ENCODE results near the gene FTSJ3. TPM values are rescaled to one million over a fixed set of nuclear protein-coding genes. Genes with fewer than 3 reads are reported as not detected.

The FTSJ3 gene
- total and polyA plus RNA-seq, 10 of the 15 experiments (the other 5 are each of a cell fraction or from before 2014, with no cell fraction given) = 17.2 to 79.2 (median 50.4) TPM

DNA sequence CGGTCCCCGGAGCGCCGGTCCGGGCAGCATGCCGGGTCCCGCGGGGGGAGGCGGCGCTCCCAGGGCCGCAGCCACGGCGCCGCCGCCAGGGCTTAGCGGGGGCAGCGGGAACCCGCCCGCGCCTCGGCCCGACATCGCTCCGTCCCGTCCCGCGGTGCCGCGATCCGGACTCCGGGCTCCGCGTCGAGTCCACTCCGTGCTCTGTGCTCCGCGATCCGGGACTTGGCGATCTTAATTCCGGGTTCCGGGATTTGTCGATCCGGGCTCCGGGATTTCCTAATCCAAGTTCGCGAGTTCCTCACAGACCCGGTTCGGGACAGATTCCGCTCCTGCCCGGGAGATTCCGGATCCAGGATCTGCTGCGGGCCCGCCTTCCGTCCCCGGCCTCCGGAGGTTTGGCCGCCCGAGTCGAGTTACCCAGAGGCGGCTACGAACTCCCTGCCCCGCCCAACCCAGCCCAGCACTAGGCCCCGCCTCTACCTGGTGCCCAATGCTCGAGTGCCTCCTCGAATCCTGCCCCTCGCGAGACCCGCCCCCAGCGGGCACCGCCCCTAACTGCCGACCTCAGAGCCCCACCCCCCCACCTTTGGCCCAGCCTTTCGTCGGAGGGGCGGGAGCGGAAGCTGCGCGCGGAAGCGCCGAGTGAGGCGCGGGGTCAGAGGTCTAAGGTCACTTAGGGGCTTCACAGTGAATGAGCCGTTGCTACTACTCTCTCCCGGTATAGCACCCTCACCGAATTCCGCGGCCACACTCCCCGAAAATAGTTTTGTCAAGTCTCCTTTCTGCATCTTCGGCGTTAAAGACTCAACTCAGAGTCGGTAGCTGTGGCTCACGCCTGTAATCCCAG is 15.3 kb upstream of the FTSJ3 start, which contains the start of gene SMARCD2 (continued):
- TF ChIP-seq, protein P1, sequence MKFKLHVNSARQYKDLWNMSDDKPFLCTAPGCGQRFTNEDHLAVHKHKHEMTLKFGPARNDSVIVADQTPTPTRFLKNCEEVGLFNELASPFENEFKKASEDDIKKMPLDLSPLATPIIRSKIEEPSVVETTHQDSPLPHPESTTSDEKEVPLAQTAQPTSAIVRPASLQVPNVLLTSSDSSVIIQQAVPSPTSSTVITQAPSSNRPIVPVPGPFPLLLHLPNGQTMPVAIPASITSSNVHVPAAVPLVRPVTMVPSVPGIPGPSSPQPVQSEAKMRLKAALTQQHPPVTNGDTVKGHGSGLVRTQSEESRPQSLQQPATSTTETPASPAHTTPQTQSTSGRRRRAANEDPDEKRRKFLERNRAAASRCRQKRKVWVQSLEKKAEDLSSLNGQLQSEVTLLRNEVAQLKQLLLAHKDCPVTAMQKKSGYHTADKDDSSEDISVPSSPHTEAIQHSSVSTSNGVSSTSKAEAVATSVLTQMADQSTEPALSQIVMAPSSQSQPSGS (IDR thresholded peaks at IDR 0.05; ENCODE audit: low read length) = no peak; the same call in none of the 2 replicates
- TF ChIP-seq, protein P2, sequence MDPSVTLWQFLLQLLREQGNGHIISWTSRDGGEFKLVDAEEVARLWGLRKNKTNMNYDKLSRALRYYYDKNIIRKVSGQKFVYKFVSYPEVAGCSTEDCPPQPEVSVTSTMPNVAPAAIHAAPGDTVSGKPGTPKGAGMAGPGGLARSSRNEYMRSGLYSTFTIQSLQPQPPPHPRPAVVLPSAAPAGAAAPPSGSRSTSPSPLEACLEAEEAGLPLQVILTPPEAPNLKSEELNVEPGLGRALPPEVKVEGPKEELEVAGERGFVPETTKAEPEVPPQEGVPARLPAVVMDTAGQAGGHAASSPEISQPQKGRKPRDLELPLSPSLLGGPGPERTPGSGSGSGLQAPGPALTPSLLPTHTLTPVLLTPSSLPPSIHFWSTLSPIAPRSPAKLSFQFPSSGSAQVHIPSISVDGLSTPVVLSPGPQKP (IDR thresholded peaks at IDR 0.05; ENCODE audit: low read depth, low read length) = peak; percentile 73
- TF ChIP-seq CHD1 (IDR thresholded peaks at IDR 0.05; ENCODE audit: low read depth, low read length) (no peak), CREM (IDR thresholded peaks at IDR 0.05; ENCODE audit: low read depth) (peak; percentile 62), LARP7 (IDR thresholded peaks at IDR 0.05) (peak; percentile 100), NRF1 (conservative IDR thresholded peaks at IDR 0.05; ENCODE audit: low read depth, low read length) (no peak), ZNF384 (IDR thresholded peaks at IDR 0.05; ENCODE audit: borderline replicate concordance, low read depth, low read length) (no peak), NR2F1 (conservative IDR thresholded peaks at IDR 0.05) (peak; percentile 100), SREBF1 (IDR thresholded peaks at IDR 0.05; ENCODE audit: low read length) (peak; percentile 95), NBN (IDR thresholded peaks at IDR 0.05) (peak; percentile 87), FOS (IDR thresholded peaks at IDR 0.05; ENCODE audit: borderline replicate concordance, extremely low read depth, insufficient read length) (no peak), ZNF622 (IDR thresholded peaks at IDR 0.05) (no peak), YY1 (IDR thresholded peaks at IDR 0.05; ENCODE audit: low read depth, low read length) (peak; percentile 93)
- TF ChIP-seq, protein P3, sequence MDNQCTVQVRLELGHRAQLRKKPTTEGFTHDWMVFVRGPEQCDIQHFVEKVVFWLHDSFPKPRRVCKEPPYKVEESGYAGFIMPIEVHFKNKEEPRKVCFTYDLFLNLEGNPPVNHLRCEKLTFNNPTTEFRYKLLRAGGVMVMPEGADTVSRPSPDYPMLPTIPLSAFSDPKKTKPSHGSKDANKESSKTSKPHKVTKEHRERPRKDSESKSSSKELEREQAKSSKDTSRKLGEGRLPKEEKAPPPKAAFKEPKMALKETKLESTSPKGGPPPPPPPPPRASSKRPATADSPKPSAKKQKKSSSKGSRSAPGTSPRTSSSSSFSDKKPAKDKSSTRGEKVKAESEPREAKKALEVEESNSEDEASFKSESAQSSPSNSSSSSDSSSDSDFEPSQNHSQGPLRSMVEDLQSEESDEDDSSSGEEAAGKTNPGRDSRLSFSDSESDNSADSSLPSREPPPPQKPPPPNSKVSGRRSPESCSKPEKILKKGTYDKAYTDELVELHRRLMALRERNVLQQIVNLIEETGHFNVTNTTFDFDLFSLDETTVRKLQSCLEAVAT (IDR thresholded peaks at IDR 0.05) = peak; percentile 72; the same call in 1 of the 2 replicates
- TF ChIP-seq, protein P4, sequence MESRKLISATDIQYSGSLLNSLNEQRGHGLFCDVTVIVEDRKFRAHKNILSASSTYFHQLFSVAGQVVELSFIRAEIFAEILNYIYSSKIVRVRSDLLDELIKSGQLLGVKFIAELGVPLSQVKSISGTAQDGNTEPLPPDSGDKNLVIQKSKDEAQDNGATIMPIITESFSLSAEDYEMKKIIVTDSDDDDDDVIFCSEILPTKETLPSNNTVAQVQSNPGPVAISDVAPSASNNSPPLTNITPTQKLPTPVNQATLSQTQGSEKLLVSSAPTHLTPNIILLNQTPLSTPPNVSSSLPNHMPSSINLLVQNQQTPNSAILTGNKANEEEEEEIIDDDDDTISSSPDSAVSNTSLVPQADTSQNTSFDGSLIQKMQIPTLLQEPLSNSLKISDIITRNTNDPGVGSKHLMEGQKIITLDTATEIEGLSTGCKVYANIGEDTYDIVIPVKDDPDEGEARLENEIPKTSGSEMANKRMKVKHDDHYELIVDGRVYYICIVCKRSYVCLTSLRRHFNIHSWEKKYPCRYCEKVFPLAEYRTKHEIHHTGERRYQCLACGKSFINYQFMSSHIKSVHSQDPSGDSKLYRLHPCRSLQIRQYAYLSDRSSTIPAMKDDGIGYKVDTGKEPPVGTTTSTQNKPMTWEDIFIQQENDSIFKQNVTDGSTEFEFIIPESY (IDR thresholded peaks at IDR 0.05) = no peak
- TF ChIP-seq, protein P5, sequence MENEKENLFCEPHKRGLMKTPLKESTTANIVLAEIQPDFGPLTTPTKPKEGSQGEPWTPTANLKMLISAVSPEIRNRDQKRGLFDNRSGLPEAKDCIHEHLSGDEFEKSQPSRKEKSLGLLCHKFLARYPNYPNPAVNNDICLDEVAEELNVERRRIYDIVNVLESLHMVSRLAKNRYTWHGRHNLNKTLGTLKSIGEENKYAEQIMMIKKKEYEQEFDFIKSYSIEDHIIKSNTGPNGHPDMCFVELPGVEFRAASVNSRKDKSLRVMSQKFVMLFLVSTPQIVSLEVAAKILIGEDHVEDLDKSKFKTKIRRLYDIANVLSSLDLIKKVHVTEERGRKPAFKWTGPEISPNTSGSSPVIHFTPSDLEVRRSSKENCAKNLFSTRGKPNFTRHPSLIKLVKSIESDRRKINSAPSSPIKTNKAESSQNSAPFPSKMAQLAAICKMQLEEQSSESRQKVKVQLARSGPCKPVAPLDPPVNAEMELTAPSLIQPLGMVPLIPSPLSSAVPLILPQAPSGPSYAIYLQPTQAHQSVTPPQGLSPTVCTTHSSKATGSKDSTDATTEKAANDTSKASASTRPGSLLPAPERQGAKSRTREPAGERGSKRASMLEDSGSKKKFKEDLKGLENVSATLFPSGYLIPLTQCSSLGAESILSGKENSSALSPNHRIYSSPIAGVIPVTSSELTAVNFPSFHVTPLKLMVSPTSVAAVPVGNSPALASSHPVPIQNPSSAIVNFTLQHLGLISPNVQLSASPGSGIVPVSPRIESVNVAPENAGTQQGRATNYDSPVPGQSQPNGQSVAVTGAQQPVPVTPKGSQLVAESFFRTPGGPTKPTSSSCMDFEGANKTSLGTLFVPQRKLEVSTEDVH (IDR thresholded peaks at IDR 0.05; ENCODE audit: low read depth, partially characterized antibody) = peak; percentile 27
- TF ChIP-seq, protein P6, sequence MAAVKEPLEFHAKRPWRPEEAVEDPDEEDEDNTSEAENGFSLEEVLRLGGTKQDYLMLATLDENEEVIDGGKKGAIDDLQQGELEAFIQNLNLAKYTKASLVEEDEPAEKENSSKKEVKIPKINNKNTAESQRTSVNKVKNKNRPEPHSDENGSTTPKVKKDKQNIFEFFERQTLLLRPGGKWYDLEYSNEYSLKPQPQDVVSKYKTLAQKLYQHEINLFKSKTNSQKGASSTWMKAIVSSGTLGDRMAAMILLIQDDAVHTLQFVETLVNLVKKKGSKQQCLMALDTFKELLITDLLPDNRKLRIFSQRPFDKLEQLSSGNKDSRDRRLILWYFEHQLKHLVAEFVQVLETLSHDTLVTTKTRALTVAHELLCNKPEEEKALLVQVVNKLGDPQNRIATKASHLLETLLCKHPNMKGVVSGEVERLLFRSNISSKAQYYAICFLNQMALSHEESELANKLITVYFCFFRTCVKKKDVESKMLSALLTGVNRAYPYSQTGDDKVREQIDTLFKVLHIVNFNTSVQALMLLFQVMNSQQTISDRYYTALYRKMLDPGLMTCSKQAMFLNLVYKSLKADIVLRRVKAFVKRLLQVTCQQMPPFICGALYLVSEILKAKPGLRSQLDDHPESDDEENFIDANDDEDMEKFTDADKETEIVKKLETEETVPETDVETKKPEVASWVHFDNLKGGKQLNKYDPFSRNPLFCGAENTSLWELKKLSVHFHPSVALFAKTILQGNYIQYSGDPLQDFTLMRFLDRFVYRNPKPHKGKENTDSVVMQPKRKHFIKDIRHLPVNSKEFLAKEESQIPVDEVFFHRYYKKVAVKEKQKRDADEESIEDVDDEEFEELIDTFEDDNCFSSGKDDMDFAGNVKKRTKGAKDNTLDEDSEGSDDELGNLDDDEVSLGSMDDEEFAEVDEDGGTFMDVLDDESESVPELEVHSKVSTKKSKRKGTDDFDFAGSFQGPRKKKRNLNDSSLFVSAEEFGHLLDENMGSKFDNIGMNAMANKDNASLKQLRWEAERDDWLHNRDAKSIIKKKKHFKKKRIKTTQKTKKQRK (IDR thresholded peaks at IDR 0.05; ENCODE audit: low read depth, low read length) = no peak
